Natural killer cell (primary cell): ENCODE measurements around the gene ATP11A. TPM values are rescaled to one million over a fixed set of nuclear protein-coding genes. Genes with fewer than 3 reads are reported as not detected.

Experiments
- ATAC-seq, 3 donors: fragments of 150-1000 bp in 2 of 3; fragments of 200-7000 bp in 1 of 3; cut with Tn5 transposase; 1 replicate in 1 of 3; 2 replicates in 2 of 3; pipeline ENCODE4 v1.10.0; 2021; ENCODE audit warnings: mild to moderate bottlenecking in 2 of 3, moderate library complexity in 2 of 3
- DNase-seq, 2 donors: peaks; one replicate each; pipeline versions ENCODE4 v3.0.0 to v3.0.0-alpha.2; 2013 to 2021; ENCODE audit warnings: mixed read lengths in 1 of 2
- H3K27ac ChIP-seq: one replicate; pipeline ENCODE4 v1.5.1; 2013; ENCODE audit warnings: mild to moderate bottlenecking, low read length
- H3K27me3 ChIP-seq: one replicate; pipeline ENCODE4 v1.6.1; 2013; ENCODE audit warnings: low read length; ENCODE audit not compliant: control insufficient read depth, insufficient read depth
- H3K36me3 ChIP-seq: one replicate; pipeline ENCODE4 v1.6.1; 2013; ENCODE audit warnings: low read length; ENCODE audit not compliant: control insufficient read depth, insufficient read depth
- H3K4me1 ChIP-seq: one replicate; pipeline ENCODE4 v1.6.1; 2013; ENCODE audit warnings: low read length; ENCODE audit not compliant: control insufficient read depth, insufficient read depth
- H3K4me3 ChIP-seq: one replicate; pipeline ENCODE4 v1.5.1; 2013; ENCODE audit warnings: low read length
- H3K9me3 ChIP-seq: one replicate; pipeline ENCODE4 v1.6.1; 2013; ENCODE audit warnings: low read length; ENCODE audit not compliant: control insufficient read depth, insufficient read depth
- H3K27ac Mint-ChIP-seq, 2 donors: one replicate each; pipeline ENCODE4 v1.8.0; 2022; ENCODE audit warnings: mild to moderate bottlenecking in 2 of 2, mixed read lengths in 2 of 2, moderate library complexity in 1 of 2
- H3K27me3 Mint-ChIP-seq, 2 donors: one replicate each; pipeline ENCODE4 v1.8.0; 2022; ENCODE audit warnings: low read depth in 2 of 2, mixed read lengths in 2 of 2
- H3K36me3 Mint-ChIP-seq: one replicate; pipeline ENCODE4 v1.8.0; 2022; ENCODE audit warnings: mixed read lengths
- H3K4me1 Mint-ChIP-seq, 2 donors: one replicate each; pipeline ENCODE4 v1.8.0; 2022; ENCODE audit warnings: mixed read lengths in 2 of 2
- H3K4me3 Mint-ChIP-seq: one replicate; pipeline ENCODE4 v1.8.0; 2022; ENCODE audit warnings: mild to moderate bottlenecking, moderate library complexity, mixed read lengths
- H3K9me3 Mint-ChIP-seq, 2 donors: one replicate each; pipeline ENCODE4 v1.8.0; 2022; ENCODE audit warnings: mixed read lengths in 2 of 2
- WGBS: methylation state at CpG from one replicate; pipeline ENCODE4 v1.1.7; 2013; ENCODE audit warnings: missing lambda C conversion rate; ENCODE audit not compliant: insufficient coverage; 5-methylcytosine and 5-hydroxymethylcytosine counted together
- intact Hi-C: fragments of 100-400 bp; cut with micrococcal nuclease; formaldehyde crosslinking; loops from one replicate; pipeline ENCODE4 v1.14.2; 2022
- total RNA-seq, 4 donors: library from RNA; stranded (reverse); fragments of 120-200 nt in 1 of 4; gene quantifications; one replicate each; pipeline versions ENCODE4 v1.2.3 to v1.2.4, GENCODE V29; 2013 to 2022
- TF ChIP-seq, protein P1 (sequence below): fragments of 200-600 bp; IDR thresholded peaks from one replicate; pipeline ENCODE4 v1.8.0; 2022; ENCODE audit warnings: antibody characterized with exemption

Gene ATP11A
- total RNA-seq, 3 donors from 2014 or later (not counting 1 experiment from before 2014, with no cell fraction given): 47.1 to 68.6 (median 50.7) TPM

DNA sequence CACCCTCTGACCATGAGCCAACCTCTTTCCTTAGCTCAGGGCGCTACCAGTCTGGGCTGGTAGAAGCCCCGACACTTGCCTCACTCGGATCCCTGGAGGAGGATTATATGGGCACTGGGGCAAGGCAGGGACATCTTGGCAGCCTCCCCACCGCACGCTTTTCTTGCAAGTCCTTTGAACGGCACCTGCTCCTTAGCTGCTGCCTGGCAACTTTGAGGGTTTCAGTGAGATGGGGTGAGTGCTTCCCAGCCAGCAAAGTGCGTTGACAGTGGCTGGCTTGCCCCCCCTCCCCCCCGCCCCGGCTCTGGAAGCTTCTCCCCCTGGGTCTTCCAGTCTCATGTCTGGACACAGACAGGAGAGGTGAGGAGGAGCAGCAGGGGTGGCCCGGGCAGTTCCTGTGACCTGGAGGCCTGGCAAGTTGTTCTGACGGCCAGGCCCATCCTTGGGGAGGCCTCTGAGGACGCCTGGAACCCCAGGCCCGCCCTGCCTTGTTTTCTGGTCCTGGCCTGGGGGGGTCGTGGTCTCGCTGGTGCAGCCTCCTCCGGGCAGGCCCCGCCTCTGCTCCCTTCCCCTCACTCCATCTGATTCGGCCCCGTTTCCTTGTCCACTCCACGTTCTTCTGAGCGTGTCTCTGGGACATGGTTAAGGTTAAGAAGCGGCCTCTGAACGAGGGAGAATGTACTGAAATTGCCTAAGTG lies 75.2 kb downstream of the ATP11A start:
- no peaks in the 10 kb centered on the region for H3K27me3 Mint-ChIP-seq
- WGBS: 94% methylated on average over 23 of the region's 23 CpGs

DNA sequence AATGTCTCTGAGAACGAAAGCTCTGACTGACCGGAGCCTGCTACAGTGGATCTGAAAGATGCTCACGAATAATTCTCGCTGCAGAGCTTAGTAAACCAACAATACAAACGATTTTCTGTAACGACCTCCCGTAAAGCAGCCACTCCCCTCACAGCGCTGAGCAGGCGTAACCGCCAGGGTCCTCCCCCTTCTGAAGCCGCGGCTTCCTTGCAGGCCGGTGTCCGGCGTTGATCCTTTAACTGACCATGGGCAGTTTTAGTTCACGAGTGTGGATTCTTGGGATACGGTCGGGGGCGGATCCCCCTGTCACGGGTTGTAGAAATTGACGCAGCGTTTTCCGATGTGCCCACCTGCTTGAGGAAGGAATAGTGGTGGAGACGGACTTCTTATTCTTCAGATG lies 75.9 kb downstream of the ATP11A start:
- no peak for DNase-seq
- peaks cover 26% of the 10 kb centered on the region for H3K4me1 ChIP-seq
- no peak overlapping the region for H3K4me3 ChIP-seq
- peaks cover 3% of the 10 kb centered on the region for H3K9me3 ChIP-seq
- H3K27ac ChIP-seq: no peak overlapping the region
- Mint-ChIP-seq H3K4me3 (no peak overlapping the region), H3K9me3 (no peaks in the 10 kb centered on the region), H3K27ac (peak overlapping the region in 1 of 2 donors; percentile 6), H3K36me3 (no peaks in the 10 kb centered on the region), H3K4me1 (peaks cover 32 to 37% of the 10 kb centered on the region in 2 donors), H3K27me3 (no peaks in the 10 kb centered on the region)
- ATAC-seq: no peak
- intact Hi-C loops: no loop called here
- 96% methylated on average over 24 of the region's 24 CpGs for WGBS
- H3K27me3 ChIP-seq: no peaks in the 10 kb centered on the region
- no peaks in the 10 kb centered on the region for H3K36me3 ChIP-seq
- TF ChIP-seq, protein P1, sequence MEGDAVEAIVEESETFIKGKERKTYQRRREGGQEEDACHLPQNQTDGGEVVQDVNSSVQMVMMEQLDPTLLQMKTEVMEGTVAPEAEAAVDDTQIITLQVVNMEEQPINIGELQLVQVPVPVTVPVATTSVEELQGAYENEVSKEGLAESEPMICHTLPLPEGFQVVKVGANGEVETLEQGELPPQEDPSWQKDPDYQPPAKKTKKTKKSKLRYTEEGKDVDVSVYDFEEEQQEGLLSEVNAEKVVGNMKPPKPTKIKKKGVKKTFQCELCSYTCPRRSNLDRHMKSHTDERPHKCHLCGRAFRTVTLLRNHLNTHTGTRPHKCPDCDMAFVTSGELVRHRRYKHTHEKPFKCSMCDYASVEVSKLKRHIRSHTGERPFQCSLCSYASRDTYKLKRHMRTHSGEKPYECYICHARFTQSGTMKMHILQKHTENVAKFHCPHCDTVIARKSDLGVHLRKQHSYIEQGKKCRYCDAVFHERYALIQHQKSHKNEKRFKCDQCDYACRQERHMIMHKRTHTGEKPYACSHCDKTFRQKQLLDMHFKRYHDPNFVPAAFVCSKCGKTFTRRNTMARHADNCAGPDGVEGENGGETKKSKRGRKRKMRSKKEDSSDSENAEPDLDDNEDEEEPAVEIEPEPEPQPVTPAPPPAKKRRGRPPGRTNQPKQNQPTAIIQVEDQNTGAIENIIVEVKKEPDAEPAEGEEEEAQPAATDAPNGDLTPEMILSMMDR: no peak

More for the DNA sequence above, 75.2 kb downstream of the ATP11A start:
- Histone ChIP-seq H3K9me3 (peaks cover 3% of the 10 kb centered on the region), H3K4me1 (peaks cover 26% of the 10 kb centered on the region), H3K27me3 (no peaks in the 10 kb centered on the region), H3K4me3 (no peak overlapping the region), H3K27ac (no peak overlapping the region), H3K36me3 (no peaks in the 10 kb centered on the region)
- Mint-ChIP-seq H3K9me3 (no peaks in the 10 kb centered on the region), H3K27ac (no peak overlapping the region), H3K36me3 (no peaks in the 10 kb centered on the region), H3K4me3 (no peak overlapping the region), H3K4me1 (peaks cover 30 to 32% of the 10 kb centered on the region in 2 donors)
- TF ChIP-seq, protein P1: no peak
- no peak for DNase-seq
- ATAC-seq: no peak
- intact Hi-C loops: no loop called here

GRCh38 chr13:112766336-112766735 lies 76.5 kb downstream of the ATP11A start:
- TF ChIP-seq, protein P1: no peak
- Mint-ChIP-seq H3K4me3 (no peak overlapping the region), H3K27ac (peak overlapping the region in 1 of 2 donors; percentile 6), H3K9me3 (no peaks in the 10 kb centered on the region), H3K4me1 (peaks cover 29 to 37% of the 10 kb centered on the region in 2 donors), H3K36me3 (no peaks in the 10 kb centered on the region), H3K27me3 (no peaks in the 10 kb centered on the region)
- Histone ChIP-seq H3K36me3 (no peaks in the 10 kb centered on the region), H3K27me3 (no peaks in the 10 kb centered on the region), H3K27ac (no peak overlapping the region), H3K9me3 (peaks cover 3% of the 10 kb centered on the region), H3K4me3 (no peak overlapping the region), H3K4me1 (peaks cover 26% of the 10 kb centered on the region)
- no peak for DNase-seq
- intact Hi-C loops: no loop called here
- no peak for ATAC-seq
- WGBS: 77% methylated on average over 6 of the region's 6 CpGs
